H1 (cell line): ENCODE measurements around the gene ZNF524. TPM values are rescaled to one million over a fixed set of nuclear protein-coding genes. Genes with fewer than 3 reads are reported as not detected.

Experiments
- CTCF ChIA-PET: fragments of 300-600 bp; sonication (Branson Sonifier 250); formaldehyde crosslinking; loops from one replicate; lab custom pipeline; 2021; ENCODE audit not compliant: partially characterized antibody; lab: Charles Lee
- POLR2A ChIA-PET: fragments of 300-600 bp; sonication (Branson Sonifier 250); formaldehyde crosslinking; loops from one replicate; lab custom pipeline; 2021; ENCODE audit warnings: inconsistent platforms; ENCODE audit not compliant: partially characterized antibody; lab: Charles Lee
- DNase-seq, 2 experiments: peaks; one replicate each; pipeline versions ENCODE4 v3.0.0 to v3.0.0-alpha.2; 2010 to 2022; ENCODE audit warnings: low spot score in 2 of 2, low read depth in 1 of 2, mixed read lengths in 1 of 2
- FAIRE-seq: peaks from 2 replicates; lab custom pipeline; 2011; peaks lifted over from hg19 to GRCh38; lab: Jason Lieb, UNC
- H2AFZ ChIP-seq: 2 replicates; pipeline ENCODE4 v1.8.1; 2012; ENCODE audit warnings: low read length, inconsistent platforms
- H2AK5ac ChIP-seq: 2 replicates; pipeline ENCODE4 v1.6.1; 2013; ENCODE audit warnings: low read depth, low read length
- H2BK120ac ChIP-seq: replicated peaks from 2 replicates; pipeline ENCODE3; 2013; ENCODE audit warnings: low read depth, low read length, inconsistent platforms
- H2BK12ac ChIP-seq: 2 replicates; pipeline ENCODE4 v1.6.1; 2013; ENCODE audit warnings: low read depth, low read length
- H2BK15ac ChIP-seq: 2 replicates; pipeline ENCODE4 v1.6.1; 2013; ENCODE audit warnings: low read length
- H2BK20ac ChIP-seq: 2 replicates; pipeline ENCODE4 v1.6.1; 2013; ENCODE audit warnings: low read length
- H2BK5ac ChIP-seq: 2 replicates; pipeline ENCODE4 v1.6.1; 2013; ENCODE audit warnings: low read depth, low read length
- H3K14ac ChIP-seq: 2 replicates; pipeline ENCODE4 v1.6.1; 2013; ENCODE audit warnings: inconsistent platforms; ENCODE audit not compliant: insufficient read length
- H3K18ac ChIP-seq: 2 replicates; pipeline ENCODE4 v1.6.1; 2013; ENCODE audit warnings: low read length; ENCODE audit errors: extremely low read depth
- H3K23ac ChIP-seq: 2 replicates; pipeline ENCODE4 v1.6.1; 2013; ENCODE audit warnings: inconsistent platforms; ENCODE audit not compliant: insufficient read length
- H3K23me2 ChIP-seq: 2 replicates; pipeline ENCODE4 v1.6.1; 2013; ENCODE audit warnings: low read depth, low read length
- H3K27ac ChIP-seq: 2 replicates; pipeline ENCODE4 v1.6.1; 2011; ENCODE audit warnings: low read depth, low read length, inconsistent platforms
- H3K27me3 ChIP-seq, 4 experiments: replicated peaks in 1 of 4; 1 replicate in 1 of 4; 2 replicates in 3 of 4; pipeline versions ENCODE4 v1.6.1 to v1.8.1; 2011 to 2013; ENCODE audit warnings: low read length in 3 of 4, mild to moderate bottlenecking in 3 of 4, inconsistent platforms in 2 of 4, mixed read lengths in 2 of 4, moderate library complexity in 1 of 4; ENCODE audit not compliant: control insufficient read depth in 3 of 4, insufficient read depth in 3 of 4; ENCODE audit errors: extremely low read depth in 1 of 4
- H3K36me3 ChIP-seq, 4 experiments: 2 replicates each; pipeline versions ENCODE4 v1.6.1 to v1.8.1; 2011 to 2013; ENCODE audit warnings: mild to moderate bottlenecking in 4 of 4, low read length in 3 of 4, moderate library complexity in 2 of 4, control low read depth in 1 of 4, inconsistent platforms in 1 of 4; ENCODE audit not compliant: insufficient read depth in 4 of 4, control insufficient read depth in 2 of 4
- H3K4ac ChIP-seq: replicated peaks from 2 replicates; pipeline ENCODE3; 2013; ENCODE audit warnings: low read length, low read depth, mixed read lengths, inconsistent platforms; ENCODE audit not compliant: insufficient read length
- H3K4me1 ChIP-seq, 4 experiments: replicated peaks in 1 of 4; 1 replicate in 1 of 4; 2 replicates in 3 of 4; pipeline versions ENCODE4 v1.6.1 to v1.8.1; 2011 to 2013; ENCODE audit warnings: low read length in 3 of 4, inconsistent platforms in 2 of 4, mixed read lengths in 1 of 4; ENCODE audit not compliant: insufficient read depth in 4 of 4, control insufficient read depth in 3 of 4
- H3K4me2 ChIP-seq, 2 experiments: 2 replicates each; pipeline versions ENCODE4 v1.6.1 to v1.8.1; 2011 to 2013; ENCODE audit warnings: low read depth in 2 of 2, low read length in 2 of 2, control low read depth in 1 of 2, inconsistent platforms in 1 of 2, mild to moderate bottlenecking in 1 of 2; ENCODE audit not compliant: insufficient read depth in 1 of 2
- H3K4me3 ChIP-seq, 4 experiments: fragments of 200-600, 300-600 bp in 1 of 4; sonication (generic), shearing (Covaris generic), sonication (Bioruptor Twin) in 1 of 4; 2 replicates each; pipeline versions ENCODE4 v1.5.1 to v1.8.1; 2011 to 2016; ENCODE audit warnings: low read length in 4 of 4, low read depth in 3 of 4, control low read depth in 2 of 4, inconsistent platforms in 2 of 4, mild to moderate bottlenecking in 2 of 4, mixed read lengths in 1 of 4, moderate library complexity in 1 of 4; ENCODE audit not compliant: insufficient read depth in 2 of 4; ENCODE audit errors: extremely low read depth in 1 of 4
- H3K56ac ChIP-seq: replicated peaks from 2 replicates; pipeline ENCODE3; 2013; ENCODE audit warnings: low read depth, mild to moderate bottlenecking, mixed read lengths, low read length, inconsistent platforms; ENCODE audit not compliant: insufficient read length
- H3K79me1 ChIP-seq: 2 replicates; pipeline ENCODE4 v1.6.1; 2013; ENCODE audit warnings: low read depth, low read length, control low read depth
- H3K79me2 ChIP-seq, 2 experiments: 2 replicates each; pipeline versions ENCODE4 v1.6.1 to v1.8.1; 2012 to 2013; ENCODE audit warnings: low read length in 2 of 2, mild to moderate bottlenecking in 2 of 2, inconsistent platforms in 1 of 2; ENCODE audit not compliant: insufficient read depth in 2 of 2, control insufficient read depth in 1 of 2
- H3K9ac ChIP-seq, 4 experiments: replicated peaks in 1 of 4; 1 replicate in 1 of 4; 2 replicates in 3 of 4; pipeline versions ENCODE4 v1.6.1 to v1.8.1; 2011 to 2013; ENCODE audit warnings: low read depth in 3 of 4, low read length in 3 of 4, control low read depth in 2 of 4, mild to moderate bottlenecking in 2 of 4, moderate library complexity in 2 of 4, inconsistent platforms in 1 of 4; ENCODE audit errors: extremely low read depth in 1 of 4
- H3K9me3 ChIP-seq, 2 experiments: 2 replicates each; pipeline versions ENCODE4 v1.6.1 to v1.8.1; 2012 to 2013; ENCODE audit warnings: mild to moderate bottlenecking in 2 of 2, moderate library complexity in 2 of 2, control low read depth in 1 of 2, inconsistent platforms in 1 of 2, low read depth in 1 of 2, low read length in 1 of 2, mixed read lengths in 1 of 2; ENCODE audit not compliant: insufficient read depth in 2 of 2
- H4K20me1 ChIP-seq, 2 experiments: replicated peaks in 1 of 2; 2 replicates each; pipeline versions ENCODE3 to v1.8.1; 2011 to 2013; ENCODE audit warnings: inconsistent platforms in 2 of 2, low read length in 2 of 2, mild to moderate bottlenecking in 1 of 2; ENCODE audit not compliant: insufficient read depth in 2 of 2, control insufficient read depth in 1 of 2
- H4K5ac ChIP-seq: 2 replicates; pipeline ENCODE4 v1.6.1; 2013; ENCODE audit warnings: low read length, low read depth, mixed read lengths, inconsistent platforms; ENCODE audit not compliant: insufficient read length
- H4K8ac ChIP-seq: 2 replicates; pipeline ENCODE4 v1.8.0; 2013; ENCODE audit warnings: mild to moderate bottlenecking, moderate library complexity, low read length, inconsistent platforms; ENCODE audit not compliant: insufficient read depth; ENCODE audit errors: extremely low read depth
- H4K91ac ChIP-seq: replicated peaks from 2 replicates; pipeline ENCODE3; 2013; ENCODE audit warnings: low read length, mixed read lengths, inconsistent platforms; ENCODE audit not compliant: insufficient read length
- MAX ChIP-seq: IDR thresholded peaks from 2 replicates; pipeline ENCODE4 v1.6.1; 2012; ENCODE audit warnings: inconsistent platforms
- WGBS, 2 experiments: shearing (Covaris generic) in 1 of 2; methylation state at CpG; one replicate each; pipeline versions ENCODE4 v1.1.6 to v1.1.7; 2013 to 2015; ENCODE audit warnings: low lambda C conversion rate in 2 of 2, mixed read lengths in 2 of 2, inconsistent platforms in 1 of 2, low coverage in 1 of 2, missing lambda C conversion rate in 1 of 2; ENCODE audit not compliant: insufficient replicate concordance in 2 of 2, insufficient coverage in 1 of 2, insufficient read length in 1 of 2; ENCODE audit errors: extremely low coverage in 1 of 2, missing lambda C conversion rate in 1 of 2; 5-methylcytosine and 5-hydroxymethylcytosine counted together
- polyA plus RNA-seq, 7 experiments: library from polyadenylated mRNA; depleted of rRNA in 3 of 7; stranded (reverse) in 5 of 7; unstranded in 2 of 7; fragments of >200 nt in 5 of 7; fragments of 200-250 nt in 2 of 7; gene quantifications; 1 replicate in 5 of 7; 2 replicates in 1 of 7; 4 replicates in 1 of 7; pipeline versions ENCODE4 v1.2.1 to v1.2.3, GENCODE V29; 2011 to 2013; ENCODE audit warnings: missing spikeins in 2 of 7, mixed read lengths in 2 of 7
- total RNA-seq: library from RNA; stranded (reverse); fragmentation: NEBNext Ultra II Directional; extraction: Animal tissue kit (Norgen Biotek cat#: 25700); gene quantifications from 2 replicates; pipeline ENCODE4 v1.2.1, GENCODE V29; 2021
- TF ChIP-seq, protein P1 (sequence below): IDR thresholded peaks from 2 replicates; pipeline ENCODE4 v1.6.1; 2011; ENCODE audit warnings: low read depth, mild to moderate bottlenecking, low read length; ENCODE audit not compliant: insufficient read depth

Gene ZNF524
- total and polyA plus RNA-seq, 2 of the 8 experiments (the other 6 are each of a cell fraction or from before 2014, with no cell fraction given), result 4.4 to 4.7 TPM

GRCh38 chr19:55592391-55593090 is 7.5 kb upstream of the ZNF524 start:
- H2BK15ac ChIP-seq, result peak overlapping the region; percentile 61; the same call in 1 of the 2 replicates
- H3K4me1 ChIP-seq, result peaks cover 0 to 8% (median 3%) of the 10 kb centered on the region in 4 experiments; a peak in 4 of 7 replicates
- no peaks in the 10 kb centered on the region for H3K9me3 ChIP-seq
- H3K4me2 ChIP-seq, result peak overlapping the region; percentile 59 to 74
- no peak overlapping the region for H3K4ac ChIP-seq
- H3K79me2 ChIP-seq, result no peaks in the 10 kb centered on the region
- peaks cover 0 to 10% (median 8%) of the 10 kb centered on the region in 4 experiments; a peak in 3 of 8 replicates for H3K36me3 ChIP-seq
- no peak overlapping the region for H3K18ac ChIP-seq
- WGBS, 2 experiments, result 97% methylated on average over 19 of the region's 73 CpGs; no CpG with 5 or more reads in 1 of the 2 experiments
- no peak overlapping the region for H2BK120ac ChIP-seq
- H3K9ac ChIP-seq, result no peak overlapping the region
- POLR2A ChIA-PET, result interaction anchor here (0.9 to 2.7 kb wide), 7 partner anchors 12 to 108 kb away, joined by 3 to 18 read pairs (median 6); partner anchors contain the start of genes NAT14, ZNF579 and ZNF865
- no peak overlapping the region for H3K23ac ChIP-seq
- H4K91ac ChIP-seq, result no peak overlapping the region
- no peak overlapping the region for H2AK5ac ChIP-seq
- no peak overlapping the region for H3K56ac ChIP-seq
- no peak overlapping the region for H2BK12ac ChIP-seq
- no peak overlapping the region for H3K14ac ChIP-seq
- H3K23me2 ChIP-seq, result no peaks in the 10 kb centered on the region; the same call in 1 of the 2 replicates
- DNase-seq (peak in 1 of 2 experiments; percentile 45), FAIRE-seq (no peak)
- CTCF ChIA-PET, result interaction anchor here (3.4 kb wide), 1 partner anchor 14 kb away, joined by 12 read pairs; the partner anchor contains the start of gene ZNF865
- H3K4me3 ChIP-seq, result peak overlapping the region in 2 of 4 experiments; percentile 23 to 48; a peak in 4 of 8 replicates
- H2AFZ ChIP-seq, result no peak overlapping the region
- H2BK5ac ChIP-seq, result 0 out of 2 replicates have a peak overlapping the region, but pooled peaks have one; percentile 24
- H2BK20ac ChIP-seq, result no peak overlapping the region
- H4K5ac ChIP-seq, result no peak overlapping the region
- peaks cover 0 to 2% of the 10 kb centered on the region in 2 experiments for H4K20me1 ChIP-seq
- H4K8ac ChIP-seq, result peak overlapping the region; percentile 78
- H3K27me3 ChIP-seq, result peaks cover 0 to 2% (median 0%) of the 10 kb centered on the region in 4 experiments; a peak in 1 of 7 replicates
- 0 out of 2 replicates have a peak, but pooled peaks have one; percentile 50 for TF ChIP-seq MAX
- TF ChIP-seq, protein P1, sequence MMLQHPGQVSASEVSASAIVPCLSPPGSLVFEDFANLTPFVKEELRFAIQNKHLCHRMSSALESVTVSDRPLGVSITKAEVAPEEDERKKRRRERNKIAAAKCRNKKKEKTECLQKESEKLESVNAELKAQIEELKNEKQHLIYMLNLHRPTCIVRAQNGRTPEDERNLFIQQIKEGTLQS, result no peak
- H3K79me1 ChIP-seq, result no peaks in the 10 kb centered on the region; the same call in 1 of the 2 replicates
- H3K27ac ChIP-seq, result no peak overlapping the region
